Urothelium cell line (cell line): ENCODE measurements around the gene AP1B1.

ENCODE experiments used
- DNase-seq: peaks from one replicate; pipeline ENCODE4 v3.0.0; 2011; ENCODE audit warnings: low spot score, mixed read lengths
- FAIRE-seq: peaks from 2 replicates; lab custom pipeline; 2011; peaks lifted over from hg19 to GRCh38; lab: Jason Lieb, UNC

The AP1B1 gene

GRCh38 chr22:29302681-29303465 lies 85.5 kb downstream of the AP1B1 start:
- no peak for DNase-seq
- FAIRE-seq: peak; percentile 20

- FAIRE-seq (no peak), DNase-seq (no peak)
Measured at GRCh38 chr22:29302402-29302680, 86.0 kb downstream of the AP1B1 start.

GRCh38 chr22:29301716-29302401 lies 86.5 kb downstream of the AP1B1 start:
- FAIRE-seq (no peak), DNase-seq (no peak)

GRCh38 chr22:29300807-29301601 lies 87.4 kb downstream of the AP1B1 start:
- FAIRE-seq: peak; percentile 37
- DNase-seq: no peak

- FAIRE-seq (no peak), DNase-seq (no peak)
Measured at GRCh38 chr22:29300467-29300806, 87.9 kb downstream of the AP1B1 start.

GRCh38 chr22:29299136-29299900 lies 89.1 kb downstream of the AP1B1 start:
- FAIRE-seq (peak; percentile 68), DNase-seq (no peak)

- DNase-seq (no peak), FAIRE-seq (no peak)
Measured at GRCh38 chr22:29298641-29299040, 89.7 kb downstream of the AP1B1 start.

GRCh38 chr22:29292379-29292778 lies 96.0 kb downstream of the AP1B1 start:
- FAIRE-seq: no peak
- DNase-seq: no peak

- FAIRE-seq (peak; percentile 44), DNase-seq (no peak)
Measured at GRCh38 chr22:29291215-29291614, 97.2 kb downstream of the AP1B1 start.

- no peak for FAIRE-seq
- no peak for DNase-seq
Measured at GRCh38 chr22:29290061-29290460, 98.3 kb downstream of the AP1B1 start.

GRCh38 chr22:29288837-29289236 lies 99.5 kb downstream of the AP1B1 start:
- no peak for FAIRE-seq

GRCh38 chr22:29284196-29284595 lies 104.2 kb downstream of the AP1B1 start:
- FAIRE-seq (no peak), DNase-seq (no peak)

More at GRCh38 chr22:29288837-29289236, 99.5 kb downstream of the AP1B1 start:
- DNase-seq: no peak

- FAIRE-seq: no peak
- DNase-seq: no peak
Measured at GRCh38 chr22:29277927-29278326, 110.4 kb downstream of the AP1B1 start.
